Lung microvascular endothelial cell (primary cell): ENCODE results near the gene XG. TPM values are rescaled to one million over a fixed set of nuclear protein-coding genes. Genes with fewer than 3 reads are reported as not detected.
A peak's percentile ranks its signal among the peaks of the same experiment; 100 is the strongest.
"Not testable (repeated sequence)": the region's sequence is repeated elsewhere in the genome, so short reads cannot be mapped to it uniquely, and the experiment has no call there.

ENCODE experiments used
- DNase-seq, 2 donors: peaks; one replicate each; pipeline versions ENCODE4 v3.0.0 to v3.0.0-alpha.2; 2010; ENCODE audit warnings: low read depth in 2 of 2
- total RNA-seq: library from RNA; depleted of rRNA; stranded (reverse); fragments of >200 nt; gene quantifications from 2 replicates; pipeline ENCODE4 v1.2.1, GENCODE V29; 2014

The XG gene
- total RNA-seq, 1 donor from 2014 or later: not detected

DNA sequence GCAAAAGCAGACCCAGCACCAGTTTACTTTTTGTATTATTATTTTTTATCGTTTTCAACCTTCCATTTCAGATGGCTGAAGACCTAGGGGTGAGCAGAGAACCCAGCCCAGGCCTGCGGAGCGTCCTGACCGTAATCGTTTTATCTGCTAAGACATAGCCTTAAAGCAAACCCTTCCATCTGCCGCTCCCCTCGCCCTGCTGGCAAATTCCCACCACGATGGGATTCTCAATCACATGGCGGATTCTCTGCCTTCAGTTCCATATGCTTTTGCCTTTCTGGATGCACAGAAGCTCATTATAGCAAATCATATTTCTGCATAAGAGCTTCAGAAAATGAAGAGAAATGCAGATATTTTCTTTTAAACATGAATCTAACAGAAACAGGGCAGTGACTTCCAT lies 18.6 kb upstream of the XG start:
- no peak for DNase-seq

DNA sequence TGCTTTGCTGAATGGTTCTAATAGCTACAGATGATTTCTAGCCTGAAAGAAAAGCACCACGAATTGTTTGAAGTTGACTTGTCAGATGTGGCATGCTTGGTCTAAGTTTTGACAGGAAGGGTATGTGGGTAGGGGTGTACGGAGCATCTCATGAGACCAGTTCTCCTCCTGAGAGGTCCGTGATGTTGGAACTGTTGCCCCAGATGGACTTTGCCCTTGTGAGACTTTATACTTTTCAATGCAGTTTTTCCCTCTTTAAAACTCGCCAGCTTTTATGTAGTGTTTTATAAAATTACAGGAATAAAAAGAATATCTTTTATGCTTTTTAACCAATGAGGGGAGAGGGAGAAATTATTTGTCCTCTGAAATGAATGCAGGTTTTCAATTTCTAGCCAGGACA lies 16.6 kb upstream of the XG start:
- DNase-seq: no peak

DNA sequence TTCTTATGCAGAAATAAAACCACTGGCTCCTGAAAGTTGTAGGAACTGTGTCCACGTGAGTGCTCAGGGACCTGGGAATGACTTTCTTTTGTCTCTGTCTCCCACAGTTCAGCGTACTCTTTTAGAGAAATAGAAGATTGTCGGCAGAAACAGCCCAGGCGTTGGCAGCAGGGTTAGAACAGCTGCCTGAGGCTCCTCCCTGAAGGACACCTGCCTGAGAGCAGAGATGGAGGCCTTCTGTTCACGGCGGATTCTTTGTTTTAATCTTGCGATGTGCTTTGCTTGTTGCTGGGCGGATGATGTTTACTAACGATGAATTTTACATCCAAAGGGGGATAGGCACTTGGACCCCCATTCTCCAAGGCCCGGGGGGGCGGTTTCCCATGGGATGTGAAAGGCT lies 11.2 kb upstream of the XG start:
- no peak for DNase-seq

DNA sequence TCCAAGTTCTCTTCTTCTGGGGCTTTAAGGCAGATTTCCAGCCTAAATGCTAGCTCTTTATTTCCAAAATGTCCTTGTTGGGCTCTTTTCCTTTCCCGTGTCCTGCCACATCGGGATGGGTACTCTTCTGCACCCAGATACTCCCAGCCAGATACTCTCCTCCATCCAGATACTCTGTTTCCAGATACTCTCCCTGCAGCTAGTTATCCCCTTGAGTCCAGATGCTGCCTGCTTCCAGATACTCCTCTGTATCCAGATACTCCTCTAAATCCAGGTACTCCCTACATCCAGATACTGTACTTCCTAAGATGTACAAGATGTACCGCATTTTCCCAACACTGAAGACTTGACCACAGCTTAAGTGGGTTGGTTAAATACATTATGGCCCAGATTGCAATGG lies 10.5 kb upstream of the XG start:
- no peak for DNase-seq

DNA sequence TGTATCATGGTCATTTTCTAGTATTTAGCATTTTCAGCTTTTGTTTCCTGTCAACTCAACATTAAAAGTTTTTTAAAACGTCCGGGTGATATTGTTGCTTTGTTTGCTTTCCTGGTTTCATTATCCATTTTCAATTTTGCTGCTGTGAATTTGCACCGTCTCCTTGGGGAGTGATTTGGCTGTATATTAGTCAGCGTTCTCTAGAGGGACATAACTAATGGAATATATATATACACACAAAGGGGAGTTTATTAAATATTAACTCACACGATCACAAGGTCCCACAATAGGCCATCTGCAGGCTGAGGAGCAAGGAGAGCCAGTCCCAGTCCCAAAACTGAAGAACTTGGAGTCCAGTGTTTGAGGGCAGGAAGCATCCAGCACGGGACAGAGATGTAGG lies 5.6 kb upstream of the XG start:
- peak; percentile 22 to 30 for DNase-seq

DNA sequence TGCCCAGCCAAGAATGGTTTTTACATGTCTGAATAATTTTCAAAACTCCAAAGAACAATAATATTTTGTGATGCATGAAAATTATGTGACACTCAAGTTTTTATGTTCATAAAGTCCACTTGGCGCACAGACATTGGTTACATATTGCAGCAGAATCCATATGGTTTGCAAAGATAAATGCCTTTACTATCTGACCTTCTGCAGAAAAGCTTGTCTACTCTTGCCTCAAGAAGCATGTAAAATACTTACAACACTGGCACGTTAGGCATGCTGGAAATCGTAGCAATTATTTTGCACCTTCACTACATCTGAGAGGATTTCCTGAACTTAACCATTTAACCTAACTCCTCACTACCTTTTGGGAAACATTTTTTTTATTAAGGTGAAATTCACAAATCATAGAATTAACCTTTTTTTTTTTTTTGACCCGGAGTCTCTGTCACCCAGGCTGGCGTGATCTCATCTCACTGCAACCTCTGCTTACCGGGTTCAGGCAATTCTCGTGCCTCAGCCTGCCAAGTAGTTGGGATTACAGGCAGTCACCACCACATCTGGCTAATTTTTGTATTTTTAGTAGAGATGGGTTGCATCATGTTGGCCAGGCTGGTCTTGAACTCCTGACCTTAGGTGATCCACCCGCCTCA lies 3.5 kb upstream of the XG start:
- no peak for DNase-seq

DNA sequence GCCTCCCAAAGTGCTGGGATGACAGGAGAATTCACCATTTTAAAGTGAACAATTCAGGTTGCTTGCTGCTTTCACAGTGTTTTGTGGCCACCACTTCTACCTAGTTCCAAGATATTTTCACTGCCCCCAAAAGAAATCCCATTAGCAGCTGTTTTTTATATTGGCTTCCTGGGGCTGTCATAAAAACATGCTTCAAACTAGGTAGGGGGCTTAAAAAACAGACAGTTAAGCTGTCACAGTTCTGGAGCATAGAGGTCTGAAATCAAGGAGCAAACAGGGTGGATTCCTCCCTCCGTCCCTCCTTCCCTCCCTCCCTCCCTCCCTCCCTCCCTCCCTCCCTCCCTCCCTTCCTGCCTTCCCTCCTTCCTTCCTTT lies 3.0 kb upstream of the XG start:
- DNase-seq: no peak

DNA sequence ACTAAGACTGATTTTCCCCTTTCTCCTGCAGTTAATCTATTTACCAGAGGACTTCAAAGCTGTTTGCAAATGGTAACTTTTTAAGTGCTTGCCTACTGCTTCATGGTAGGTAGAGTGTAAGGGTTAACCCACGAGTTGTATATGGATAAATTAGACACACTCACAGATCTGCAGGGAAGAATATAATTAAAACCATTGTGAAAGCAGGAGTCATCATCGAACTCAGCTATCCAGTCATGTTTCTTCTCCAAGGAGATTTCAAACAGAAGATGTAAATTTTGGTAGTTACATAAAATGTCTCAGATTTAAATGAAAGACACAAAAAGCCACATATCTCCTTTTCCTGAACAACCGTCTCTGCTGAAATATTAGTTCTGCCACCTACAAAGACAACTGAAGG lies 549 bp upstream of the XG start:
- no peak for DNase-seq

DNA sequence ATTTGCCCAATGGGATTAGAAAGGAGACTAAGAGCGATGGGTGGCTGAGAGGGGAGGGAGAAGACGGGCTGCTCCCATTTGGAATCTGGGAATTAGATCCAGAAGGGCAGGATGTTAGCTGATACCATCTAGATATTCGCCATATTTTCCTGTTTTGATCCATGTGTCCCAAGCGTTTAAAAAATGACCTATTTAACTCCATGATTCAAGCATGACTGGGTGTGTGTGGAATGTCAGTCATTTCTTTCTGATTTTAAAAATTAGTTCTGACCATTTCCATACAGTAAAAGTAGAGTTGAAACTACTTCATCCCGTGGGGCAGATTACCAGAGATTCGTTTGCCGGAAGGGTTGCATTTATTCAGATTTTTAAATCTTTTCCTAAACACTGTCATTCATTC lies 601 bp downstream of the XG start:
- DNase-seq: peak; percentile 12 to 49

DNA sequence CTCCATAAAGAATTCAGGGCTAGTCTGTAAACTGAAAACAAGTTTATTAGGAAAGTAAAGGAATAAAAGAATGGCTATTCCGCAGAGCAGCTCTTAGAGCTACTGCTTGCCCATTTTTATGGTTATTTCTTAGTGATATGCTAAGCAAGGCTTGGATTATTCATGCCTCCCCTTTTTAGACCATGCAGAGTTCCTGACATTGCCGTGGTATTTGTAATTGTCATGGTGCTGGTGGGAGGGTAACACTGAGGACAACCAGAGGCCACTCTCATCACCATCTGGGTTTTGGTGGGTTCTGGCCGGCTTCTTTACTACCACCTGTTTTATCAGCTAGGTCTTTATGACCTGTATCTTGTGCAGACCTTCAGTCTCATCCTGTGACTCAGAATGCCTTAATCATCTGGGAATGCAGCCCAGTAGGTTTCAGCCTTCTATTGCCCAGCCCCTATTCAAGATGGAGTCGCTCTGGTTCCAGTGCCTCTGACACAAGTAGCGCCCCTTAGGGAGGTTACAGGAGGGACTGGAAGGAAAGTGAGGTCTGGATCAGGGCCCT lies 3.4 kb downstream of the XG start:
- DNase-seq: not testable (repeated sequence)

DNA sequence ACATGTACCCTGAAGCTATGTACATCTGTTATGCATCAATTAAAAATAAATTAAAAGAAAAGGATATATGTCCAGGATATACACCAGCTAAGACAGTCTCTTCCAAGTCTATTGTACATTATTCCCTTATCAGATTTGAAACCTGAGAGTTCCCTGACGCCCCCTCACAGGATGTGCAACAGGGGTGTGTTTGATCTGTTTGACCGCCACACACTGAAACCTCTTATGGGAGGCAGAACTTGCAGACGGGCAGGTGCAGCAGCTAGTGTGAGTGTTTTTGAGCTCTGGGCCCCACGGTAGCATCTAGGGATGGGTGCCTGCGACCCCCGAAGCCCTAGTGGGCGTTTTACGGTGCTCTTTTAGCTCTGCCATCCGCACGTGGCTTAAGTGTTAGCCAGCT lies 4.7 kb downstream of the XG start:
- DNase-seq: no peak

DNA sequence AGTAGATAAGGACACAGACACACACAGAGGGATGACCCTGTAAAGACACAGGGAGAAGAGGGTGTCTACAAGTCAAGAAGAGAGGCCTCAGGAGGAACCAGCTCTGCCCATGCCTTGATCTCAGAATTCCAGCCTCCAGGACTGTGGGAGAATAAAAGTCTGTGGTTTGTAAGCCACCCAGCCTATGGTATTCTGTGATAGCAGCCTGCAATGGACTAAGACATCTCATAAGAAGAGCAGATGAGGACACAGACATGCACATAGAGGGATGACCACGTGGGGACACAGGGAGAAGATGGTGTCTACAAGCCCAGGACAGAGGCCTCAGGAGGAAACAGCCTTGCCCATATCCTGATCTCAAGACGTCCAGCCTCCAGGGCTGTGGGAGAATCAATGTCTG lies 9.4 kb downstream of the XG start:
- DNase-seq: no peak

DNA sequence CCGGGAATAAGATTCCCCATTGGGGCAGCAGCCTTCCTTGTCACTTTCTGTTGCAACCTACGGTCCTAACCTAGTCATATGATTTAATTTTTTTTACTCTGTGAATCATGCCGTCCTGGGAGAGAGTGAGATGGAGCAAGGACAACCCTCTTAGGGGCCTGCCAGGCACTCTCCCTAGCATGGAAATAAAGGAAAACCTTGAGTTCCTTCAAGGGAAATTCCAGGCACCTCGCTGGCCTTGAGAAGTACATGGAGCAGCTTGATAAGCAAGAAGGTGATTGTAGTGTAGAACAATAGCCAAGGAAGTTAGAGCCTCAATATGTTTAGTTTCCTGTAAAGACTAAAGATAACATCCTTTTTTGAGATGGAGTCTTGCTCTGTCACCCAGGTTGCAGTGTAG lies 10.8 kb downstream of the XG start:
- DNase-seq: peak in 1 of 2 donors; percentile 68

DNA sequence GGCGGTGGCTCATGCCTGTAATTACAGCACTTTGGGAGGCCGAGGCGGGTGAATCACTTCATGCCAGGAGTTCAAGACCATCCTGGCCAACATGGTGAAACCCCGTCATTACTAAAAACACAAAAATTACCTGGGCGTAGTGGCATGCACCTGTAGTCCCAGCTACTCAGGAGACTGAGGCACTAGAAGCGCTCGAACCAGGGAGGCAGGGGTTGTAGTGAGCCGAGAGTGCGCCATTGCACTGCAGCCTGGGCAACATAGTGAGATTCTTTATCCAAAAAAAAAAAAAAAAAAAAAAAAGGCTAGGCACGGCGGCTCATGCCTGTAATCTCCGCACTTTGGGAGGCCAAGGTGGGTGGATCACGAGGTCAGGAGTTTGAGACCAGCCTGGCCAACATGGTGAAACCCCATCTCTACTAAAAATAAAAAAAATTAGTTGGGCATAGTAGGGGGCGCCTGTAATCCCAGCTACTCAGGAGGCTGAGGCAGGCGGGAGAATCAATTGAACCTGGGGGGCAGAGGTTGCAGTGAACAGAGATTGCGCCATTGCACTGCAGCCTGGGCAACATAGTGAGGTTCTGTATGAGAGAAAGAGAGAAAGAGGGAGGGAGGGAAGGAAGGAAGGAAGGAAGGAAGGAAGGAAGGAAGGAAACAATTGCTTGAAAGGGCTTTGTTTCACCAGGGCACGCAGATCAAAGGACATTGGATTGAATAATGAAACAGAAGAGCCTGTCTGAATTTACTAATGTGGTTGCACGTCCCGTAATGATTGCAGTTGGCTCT lies 13.1 kb downstream of the XG start:
- not testable (repeated sequence) for DNase-seq

DNA sequence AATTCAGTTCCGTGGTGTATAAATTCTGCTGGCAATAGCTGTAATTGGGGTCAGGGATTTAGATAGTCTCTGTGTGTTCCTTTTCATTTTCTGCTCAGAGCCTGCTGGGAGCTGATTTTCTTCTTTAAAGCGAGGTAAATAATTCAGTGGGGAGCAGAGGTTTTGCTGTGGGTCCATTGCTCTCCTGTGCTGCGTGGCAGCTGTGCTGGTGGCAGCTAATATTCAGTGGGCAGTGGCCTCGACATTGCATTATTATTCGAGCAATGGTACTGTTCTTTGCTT lies 13.7 kb downstream of the XG start:
- DNase-seq: no peak

DNA sequence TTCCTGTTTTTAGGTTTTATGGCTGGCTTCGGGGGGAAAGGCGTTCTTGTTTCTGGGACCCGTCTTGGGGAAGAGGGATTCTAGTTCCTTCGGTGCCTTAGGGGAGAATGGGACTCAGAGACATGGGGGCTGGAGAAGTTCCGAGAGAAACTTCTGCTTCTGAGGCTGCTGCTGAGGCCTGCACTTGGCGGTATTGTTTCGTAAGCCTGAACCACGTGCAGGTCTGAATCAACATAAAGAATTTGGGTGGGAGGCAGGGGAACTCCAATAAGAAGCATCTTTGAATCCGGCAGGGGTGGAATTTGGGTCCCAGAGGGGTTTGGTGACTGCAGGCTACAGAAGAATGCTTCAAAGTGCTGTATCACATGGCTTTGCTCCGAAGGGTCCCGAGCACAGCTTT lies 15.1 kb downstream of the XG start:
- DNase-seq: no peak

DNA sequence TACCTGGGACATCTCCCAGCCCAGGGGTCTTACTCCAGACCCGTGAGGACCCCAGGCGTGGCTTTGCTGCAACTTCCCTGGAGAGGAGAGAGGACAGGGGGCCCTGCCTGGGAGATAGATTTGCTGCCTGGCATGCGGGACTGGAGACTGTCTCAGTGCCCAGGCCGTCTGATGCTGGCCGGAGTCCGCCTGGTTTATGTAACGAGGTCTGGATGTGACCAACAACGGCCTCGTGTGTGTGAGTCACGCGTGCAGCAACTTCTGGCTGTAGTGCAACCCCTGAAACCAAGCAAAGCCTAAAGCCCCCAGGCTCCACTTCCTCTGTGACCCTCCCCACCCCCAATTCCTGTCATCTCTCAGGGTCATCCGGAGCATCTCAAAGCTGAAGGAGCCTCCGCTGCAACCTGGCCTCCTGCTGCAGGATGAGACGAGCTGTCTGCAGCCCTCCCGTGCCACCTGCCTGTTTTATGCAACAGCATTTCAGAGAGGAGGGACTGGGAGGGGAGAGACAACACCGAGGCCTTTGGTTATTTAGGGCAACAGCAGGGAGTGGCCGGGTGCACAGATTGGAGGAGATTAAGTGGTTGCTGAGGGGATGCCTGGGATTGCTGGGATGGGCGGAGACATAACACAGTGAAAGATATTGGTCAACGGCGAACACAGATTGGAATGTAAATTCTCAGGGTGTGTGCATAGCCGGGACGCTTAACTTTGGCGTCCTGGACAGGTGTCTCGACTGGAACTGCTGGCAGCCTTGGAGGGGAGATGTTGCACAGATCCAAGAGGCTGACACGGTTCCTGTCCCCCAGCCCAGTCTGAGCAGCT lies 16.0 kb downstream of the XG start:
- no peak for DNase-seq

DNA sequence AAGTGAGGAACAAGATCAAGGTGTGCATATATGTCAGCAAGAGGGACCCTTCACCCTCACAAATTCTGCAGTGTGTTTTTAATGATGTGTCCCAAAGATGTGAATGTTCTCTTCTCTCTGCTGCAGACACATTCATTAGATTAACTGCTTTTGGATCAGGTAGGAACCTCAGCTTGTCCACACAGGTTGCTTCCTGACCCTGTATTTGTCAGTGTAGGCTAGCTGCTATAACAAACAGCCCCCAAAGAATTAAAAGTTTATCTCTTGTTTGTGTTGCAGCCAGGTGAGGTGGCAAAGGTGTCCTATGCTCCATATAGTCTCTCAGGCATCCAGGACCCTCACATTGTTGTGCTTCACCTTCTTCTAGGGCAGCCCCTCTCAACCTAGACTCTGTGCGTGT lies 17.8 kb downstream of the XG start:
- no peak for DNase-seq

DNA sequence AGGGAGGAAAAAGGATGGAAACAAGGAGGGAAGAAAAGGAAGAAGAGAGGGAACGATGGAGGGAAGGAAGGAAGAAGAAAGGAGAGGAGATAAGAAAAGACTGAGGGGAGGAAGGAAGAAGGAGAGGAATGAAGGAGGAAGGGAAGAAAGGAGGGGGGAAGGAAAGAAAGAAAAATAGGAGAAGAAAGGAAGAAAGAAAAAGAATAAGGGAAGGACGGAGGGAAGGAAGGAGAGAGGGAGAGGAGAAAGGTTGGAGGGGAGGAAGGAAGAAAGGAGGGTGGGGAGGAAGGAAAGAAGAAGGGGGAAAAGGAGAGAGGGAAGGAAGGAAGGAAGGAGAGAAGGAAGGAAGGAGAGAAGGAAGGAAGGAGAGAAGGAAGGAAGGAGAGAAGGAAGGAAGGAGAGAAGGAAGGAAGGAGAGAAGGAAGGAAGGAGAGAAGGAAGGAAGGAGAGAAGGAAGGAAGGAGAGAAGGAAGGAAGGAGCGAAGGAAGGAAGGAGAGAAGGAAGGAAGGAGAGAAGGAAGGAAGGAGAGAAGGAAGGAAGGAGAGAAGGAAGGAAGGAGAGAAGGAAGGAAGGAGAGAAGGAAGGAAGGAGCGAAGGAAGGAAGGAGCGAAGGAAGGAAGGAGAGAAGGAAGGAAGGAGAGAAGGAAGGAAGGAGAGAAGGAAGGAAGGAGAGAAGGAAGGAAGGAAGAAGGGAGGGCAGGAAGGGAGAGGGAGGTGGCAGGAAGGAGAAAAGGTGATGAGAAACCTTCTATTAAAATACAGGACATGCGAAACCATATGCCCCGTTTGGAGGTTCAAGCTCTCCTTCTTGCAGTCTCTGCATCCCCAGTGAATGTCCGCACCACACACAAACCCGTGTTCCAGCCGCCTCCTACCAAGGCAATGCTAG lies 21.6 kb downstream of the XG start:
- not testable (repeated sequence) for DNase-seq

DNA sequence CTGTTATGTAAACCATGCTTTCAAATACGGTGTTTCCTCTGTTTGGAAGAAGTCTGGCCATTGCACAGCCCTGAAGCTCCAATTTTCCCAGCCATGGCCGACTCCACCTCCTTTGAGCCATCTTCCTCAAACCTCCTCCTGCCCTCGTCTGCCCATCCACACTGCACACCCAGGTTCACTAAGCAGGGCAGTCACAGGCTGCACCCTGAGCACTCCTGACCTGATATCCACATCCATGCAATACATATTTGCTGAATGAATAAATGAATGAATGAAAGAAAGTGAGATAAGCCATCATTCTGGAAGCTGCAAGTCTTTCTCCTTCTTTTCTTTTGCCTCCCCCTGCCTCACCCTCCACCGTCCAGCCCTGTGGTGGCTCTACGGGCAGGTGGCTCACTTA lies 22.2 kb downstream of the XG start:
- DNase-seq: no peak

DNA sequence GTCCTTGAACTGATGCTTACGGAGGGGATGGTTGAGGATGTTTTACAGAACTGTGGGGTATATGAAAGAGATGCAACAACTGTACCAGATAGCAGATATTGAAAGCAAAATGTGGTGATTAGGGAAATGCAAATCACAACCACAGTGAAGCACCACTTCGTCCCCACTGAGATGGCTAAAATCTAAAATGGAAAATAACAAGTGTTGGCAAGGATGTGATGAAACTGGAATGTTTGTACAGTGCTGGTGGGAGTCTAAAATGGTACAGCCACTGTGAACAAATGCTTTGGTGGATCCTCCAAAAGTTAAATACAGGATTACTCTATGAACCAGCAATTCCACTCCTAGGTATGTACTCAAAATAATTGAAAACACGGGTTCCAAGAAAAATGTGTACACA lies 22.9 kb downstream of the XG start:
- no peak for DNase-seq
